Ishikawa (cell line): Measurements from ENCODE around the gene CHRNA1.

Experiments
- CEBPB ChIP-seq: IDR thresholded peaks from 2 replicates; pipeline ENCODE4 v1.6.1; 2012
- CREB1 ChIP-seq: IDR thresholded peaks from 2 replicates; pipeline ENCODE4 v1.6.1; 2012; ENCODE audit warnings: low read depth
- EGR1 ChIP-seq: IDR thresholded peaks from 2 replicates; pipeline ENCODE4 v1.6.1; 2012
- EP300 ChIP-seq: IDR thresholded peaks from 2 replicates; pipeline ENCODE4 v1.6.1; 2012; ENCODE audit warnings: borderline replicate concordance
- FOXM1 ChIP-seq: IDR thresholded peaks from 2 replicates; pipeline ENCODE4 v1.6.1; 2012; ENCODE audit warnings: low read depth, borderline replicate concordance
- NFIC ChIP-seq: IDR thresholded peaks from 2 replicates; pipeline ENCODE4 v1.6.1; 2012
- RAD21 ChIP-seq: IDR thresholded peaks from 2 replicates; pipeline ENCODE4 v1.6.1; 2012; ENCODE audit warnings: low read depth
- TAF1 ChIP-seq: IDR thresholded peaks from 2 replicates; pipeline ENCODE4 v1.6.1; 2012; ENCODE audit warnings: low read depth, mild to moderate bottlenecking
- TCF12 ChIP-seq: IDR thresholded peaks from 2 replicates; pipeline ENCODE4 v1.6.1; 2012; ENCODE audit warnings: low read depth
- TEAD4 ChIP-seq: IDR thresholded peaks from 2 replicates; pipeline ENCODE4 v1.6.1; 2012
- USF1 ChIP-seq: IDR thresholded peaks from 2 replicates; pipeline ENCODE4 v1.6.1; 2012
- YY1 ChIP-seq: IDR thresholded peaks from 2 replicates; pipeline ENCODE4 v1.6.1; 2012; ENCODE audit warnings: low read depth
- ZBTB7A ChIP-seq: IDR thresholded peaks from 2 replicates; pipeline ENCODE4 v1.6.1; 2012; ENCODE audit warnings: low read depth
- TF ChIP-seq, protein P1 (sequence below): IDR thresholded peaks from 2 replicates; pipeline ENCODE4 v1.6.1; 2012
- TF ChIP-seq, protein P2 (sequence below): IDR thresholded peaks from 2 replicates; pipeline ENCODE4 v1.6.1; 2012; ENCODE audit warnings: low read depth, mild to moderate bottlenecking

Gene CHRNA1

GRCh38 chr2:174750923-174751441 is 13.3 kb downstream of the CHRNA1 start:
- TF ChIP-seq TEAD4 (no peak), FOXM1 (no peak), USF1 (no peak), NFIC (no peak), EP300 (no peak), CREB1 (no peak), CEBPB (no peak), TAF1 (no peak), YY1 (no peak), RAD21 (no peak), TCF12 (no peak), ZBTB7A (no peak), EGR1 (no peak)
- TF ChIP-seq, protein P1, sequence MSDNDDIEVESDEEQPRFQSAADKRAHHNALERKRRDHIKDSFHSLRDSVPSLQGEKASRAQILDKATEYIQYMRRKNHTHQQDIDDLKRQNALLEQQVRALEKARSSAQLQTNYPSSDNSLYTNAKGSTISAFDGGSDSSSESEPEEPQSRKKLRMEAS, result no peak
- TF ChIP-seq, protein P2, sequence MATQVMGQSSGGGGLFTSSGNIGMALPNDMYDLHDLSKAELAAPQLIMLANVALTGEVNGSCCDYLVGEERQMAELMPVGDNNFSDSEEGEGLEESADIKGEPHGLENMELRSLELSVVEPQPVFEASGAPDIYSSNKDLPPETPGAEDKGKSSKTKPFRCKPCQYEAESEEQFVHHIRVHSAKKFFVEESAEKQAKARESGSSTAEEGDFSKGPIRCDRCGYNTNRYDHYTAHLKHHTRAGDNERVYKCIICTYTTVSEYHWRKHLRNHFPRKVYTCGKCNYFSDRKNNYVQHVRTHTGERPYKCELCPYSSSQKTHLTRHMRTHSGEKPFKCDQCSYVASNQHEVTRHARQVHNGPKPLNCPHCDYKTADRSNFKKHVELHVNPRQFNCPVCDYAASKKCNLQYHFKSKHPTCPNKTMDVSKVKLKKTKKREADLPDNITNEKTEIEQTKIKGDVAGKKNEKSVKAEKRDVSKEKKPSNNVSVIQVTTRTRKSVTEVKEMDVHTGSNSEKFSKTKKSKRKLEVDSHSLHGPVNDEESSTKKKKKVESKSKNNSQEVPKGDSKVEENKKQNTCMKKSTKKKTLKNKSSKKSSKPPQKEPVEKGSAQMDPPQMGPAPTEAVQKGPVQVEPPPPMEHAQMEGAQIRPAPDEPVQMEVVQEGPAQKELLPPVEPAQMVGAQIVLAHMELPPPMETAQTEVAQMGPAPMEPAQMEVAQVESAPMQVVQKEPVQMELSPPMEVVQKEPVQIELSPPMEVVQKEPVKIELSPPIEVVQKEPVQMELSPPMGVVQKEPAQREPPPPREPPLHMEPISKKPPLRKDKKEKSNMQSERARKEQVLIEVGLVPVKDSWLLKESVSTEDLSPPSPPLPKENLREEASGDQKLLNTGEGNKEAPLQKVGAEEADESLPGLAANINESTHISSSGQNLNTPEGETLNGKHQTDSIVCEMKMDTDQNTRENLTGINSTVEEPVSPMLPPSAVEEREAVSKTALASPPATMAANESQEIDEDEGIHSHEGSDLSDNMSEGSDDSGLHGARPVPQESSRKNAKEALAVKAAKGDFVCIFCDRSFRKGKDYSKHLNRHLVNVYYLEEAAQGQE, result no peak

DNA sequence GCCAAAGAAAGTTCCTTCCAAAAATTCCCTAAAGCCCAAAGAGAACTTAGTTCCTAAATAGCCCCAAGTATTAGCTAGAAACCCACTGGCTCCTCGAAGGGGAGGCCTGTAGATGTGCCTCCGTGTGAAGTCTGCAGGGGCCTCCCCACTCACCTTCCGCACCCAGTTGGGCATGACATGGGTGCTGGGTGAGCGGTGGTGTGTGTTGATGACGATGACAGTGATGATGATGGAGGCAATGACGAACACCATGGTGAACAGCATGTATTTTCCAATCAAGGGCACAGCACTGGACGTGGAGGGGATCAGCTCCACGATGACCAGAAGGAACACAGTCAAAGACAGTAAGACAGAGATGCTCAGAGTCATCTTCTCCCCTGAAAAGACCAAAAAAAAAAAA is 14.5 kb downstream of the CHRNA1 start:
- TF ChIP-seq USF1, result no peak
- TF ChIP-seq CEBPB, result no peak
- TF ChIP-seq NFIC, result no peak
- TF ChIP-seq, protein P2, result no peak
- TF ChIP-seq ZBTB7A, result no peak
- no peak for TF ChIP-seq TCF12
- no peak for TF ChIP-seq YY1
- TF ChIP-seq FOXM1, result no peak
- TF ChIP-seq, protein P1, result no peak
- TF ChIP-seq EGR1, result no peak
- TF ChIP-seq TEAD4, result no peak

- peak; percentile 79 for TF ChIP-seq RAD21
- TF ChIP-seq, protein P2, result no peak
These were observed 15.3 kb downstream of the CHRNA1 start for GRCh38 chr2:174748948-174749347.

GRCh38 chr2:174745142-174745541 is 19.1 kb downstream of the CHRNA1 start:
- no peak for TF ChIP-seq ZBTB7A
- TF ChIP-seq, protein P1, result no peak
- no peak for TF ChIP-seq TCF12

DNA sequence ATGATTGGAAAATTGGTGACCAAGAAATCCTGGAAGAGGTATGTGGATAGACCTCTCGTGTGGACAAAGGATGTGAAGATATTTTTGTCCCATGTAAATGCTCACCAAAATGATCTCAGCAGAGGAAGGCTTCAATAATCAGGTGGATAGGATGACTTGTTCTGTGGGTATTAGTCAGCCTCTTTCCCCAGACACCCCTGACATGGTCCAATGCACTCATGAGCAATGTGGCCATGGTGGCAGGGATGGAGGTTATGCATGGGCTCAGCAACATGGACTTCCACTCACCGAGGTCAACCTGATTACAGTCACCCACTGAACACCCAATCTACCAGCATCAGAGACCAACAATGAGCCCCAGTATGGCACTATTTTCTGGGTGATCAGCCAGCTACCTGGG is 20.2 kb downstream of the CHRNA1 start:
- TF ChIP-seq TCF12, result no peak
- TF ChIP-seq RAD21, result no peak
- no peak for TF ChIP-seq NFIC
- TF ChIP-seq, protein P2, result no peak
- TF ChIP-seq TAF1, result no peak
- no peak for TF ChIP-seq ZBTB7A
